Right cardiac atrium (tissue), 5 donors: ENCODE data around the gene LETM1. TPM values are rescaled to one million over a fixed set of nuclear protein-coding genes. Genes with fewer than 3 reads are reported as not detected.

Experiments used
- ATAC-seq, 2 donors: fragments of 200-7000 bp; cut with Tn5 transposase; one replicate each; pipeline versions ENCODE4 v1.8.0 to v1.9.1; 2020; ENCODE audit warnings: moderate library complexity in 2 of 2, mild to moderate bottlenecking in 1 of 2
- DNase-seq, 3 donors: peaks; one replicate each; pipeline ENCODE4 v3.0.0-alpha.2; 2020
- H3K27ac ChIP-seq: one replicate; pipeline ENCODE4 v1.5.1; 2013; ENCODE audit warnings: mild to moderate bottlenecking, low read length, control low read depth, moderate library complexity
- H3K27me3 ChIP-seq: one replicate; pipeline ENCODE4 v1.6.1; 2013; ENCODE audit not compliant: control insufficient read depth, insufficient read depth
- H3K4me1 ChIP-seq: one replicate; pipeline ENCODE4 v1.6.1; 2013; ENCODE audit warnings: low read length; ENCODE audit not compliant: control insufficient read depth, insufficient read depth
- H3K4me3 ChIP-seq: one replicate; pipeline ENCODE4 v1.5.1; 2013; ENCODE audit warnings: low read length, control low read depth
- H3K9me3 ChIP-seq: one replicate; pipeline ENCODE4 v1.6.1; 2013; ENCODE audit warnings: low read length; ENCODE audit not compliant: control insufficient read depth
- WGBS: extraction: QIAGEN DNeasy Blood & Tissue Kit; methylation state at CpG from one replicate; pipeline ENCODE4 v1.1.7; 2013; 5-methylcytosine and 5-hydroxymethylcytosine counted together
- intact Hi-C, 4 donors: fragments of 100-400 bp; cut with DNase I; formaldehyde crosslinking; loops; one replicate each; pipeline versions ENCODE4 v1.11.0 to v1.14.0; 2022 to 2023
- polyA plus RNA-seq: library from polyadenylated mRNA; stranded (reverse); fragments of 200-250 nt; gene quantifications from one replicate; pipeline ENCODE4 v1.2.3, GENCODE V29; 2013
- total RNA-seq, 4 donors: library from RNA; stranded (reverse); fragmentation: NEBNext Ultra II Directional; extraction: Animal tissue kit (Norgen Biotek cat#: 25700); gene quantifications; one replicate each; pipeline ENCODE4 v1.2.1, GENCODE V29; 2021
- donor health status: healthy with polysubstance abuse.
- donor health status: DM: no; HTN: yes; CAD: no.
- donor health status: DM: no; HTN: no; CAD: no.
- donor health status: DM: no; HTN: yes; CAD: no; lungs with severe emphysema.
- donor health status: DM: yes; HTN: yes; CAD: no.

LETM1 gene
- total and polyA plus RNA-seq, 5 donors: 19.3 to 41.7 (median 37.7) TPM

DNA sequence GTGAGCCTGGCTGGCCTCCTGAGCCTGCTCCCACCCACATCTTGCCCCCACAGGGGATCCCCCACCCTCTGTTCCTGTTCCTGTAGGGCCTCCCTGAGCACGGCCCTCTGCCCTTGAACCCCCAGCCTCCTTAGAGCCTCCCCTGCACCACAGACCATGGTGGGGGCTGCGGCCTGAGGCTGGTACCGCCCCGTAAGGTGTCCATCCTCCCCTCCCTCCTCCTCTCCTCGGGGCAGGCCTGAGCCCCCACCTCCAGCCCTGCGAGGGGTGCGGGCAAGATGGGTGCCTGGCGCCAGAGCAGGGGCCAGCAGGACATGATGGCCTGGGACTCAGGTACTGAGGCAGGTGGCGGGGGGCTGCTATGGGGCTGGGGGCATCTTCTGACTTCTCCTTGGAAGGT is 91.3 kb downstream of the LETM1 start:
- 93% methylated on average over 9 of the region's 9 CpGs for WGBS
- H3K4me3 ChIP-seq: no peak overlapping the region
- no peak for DNase-seq
- H3K9me3 ChIP-seq: no peaks in the 10 kb centered on the region
- H3K27ac ChIP-seq: no peak overlapping the region
- H3K27me3 ChIP-seq: no peaks in the 10 kb centered on the region
- intact Hi-C loops: loop anchor here in 1 of 4 donors (5.0 kb wide), 1 partner anchor 133 kb away; no protein-coding TSS in a partner anchor
- H3K4me1 ChIP-seq: peaks cover 2% of the 10 kb centered on the region
- ATAC-seq: no peak

DNA sequence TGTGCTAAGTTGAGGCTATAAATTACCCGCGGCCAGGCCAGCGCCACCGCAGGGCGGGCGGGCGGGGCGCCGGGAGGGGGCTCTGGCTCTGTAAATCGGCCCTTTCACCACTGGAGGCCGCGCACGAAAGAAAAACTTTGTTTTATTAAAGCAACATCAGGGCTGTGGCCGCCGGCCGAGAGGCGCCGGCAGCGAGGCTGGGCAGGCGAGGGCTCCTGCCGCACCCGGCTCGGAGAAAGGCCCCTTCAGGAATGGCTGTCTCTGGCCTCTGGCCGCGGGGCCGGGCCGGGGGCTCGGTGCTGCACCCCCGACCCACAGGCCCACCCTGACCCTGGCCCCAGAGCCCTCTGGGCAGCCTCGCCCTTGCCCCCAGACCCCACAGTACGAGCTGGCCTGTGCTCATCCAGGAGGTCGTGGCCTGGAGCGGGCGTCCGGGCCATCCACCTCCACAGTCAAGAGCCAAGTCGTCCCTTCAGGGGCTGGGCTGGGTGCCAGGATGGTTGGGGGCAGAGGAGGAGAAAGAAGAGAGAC is 92.3 kb downstream of the LETM1 start:
- Histone ChIP-seq H3K27me3 (no peaks in the 10 kb centered on the region), H3K4me3 (peak overlapping the region; percentile 8), H3K9me3 (no peaks in the 10 kb centered on the region), H3K27ac (no peak overlapping the region), H3K4me1 (peaks cover 2% of the 10 kb centered on the region)
- DNase-seq (peak; percentile 60 to 85 (median 79)), ATAC-seq (peak; percentile 31 to 40)
- 13% methylated on average over 36 of the region's 36 CpGs for WGBS
- intact Hi-C loops: loop anchor here in 1 of 4 donors (5.0 kb wide), 1 partner anchor 134 kb away; no protein-coding TSS in a partner anchor

DNA sequence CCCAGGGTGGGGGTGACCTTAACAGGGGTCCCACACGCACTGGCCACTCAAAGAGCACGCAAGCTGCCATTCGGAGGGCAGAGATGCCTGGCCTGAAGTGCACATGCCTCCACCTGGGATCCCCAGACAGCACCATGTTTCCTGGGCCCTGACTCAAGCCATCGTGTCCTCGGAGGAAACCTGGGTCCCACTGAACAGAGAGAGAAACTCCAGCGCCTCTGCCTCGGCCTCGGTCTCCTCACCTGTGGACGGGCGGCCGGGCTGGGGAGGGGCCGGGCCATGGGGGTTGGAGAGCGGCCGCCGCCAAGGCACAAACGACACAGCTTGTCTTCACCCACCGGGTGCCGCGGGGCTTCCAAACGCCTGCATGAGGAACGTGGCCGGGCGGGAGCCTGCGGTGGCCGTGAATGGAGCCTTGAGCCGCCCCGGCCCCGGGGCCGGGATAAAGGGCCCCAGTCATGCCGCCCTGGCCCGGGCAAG is 92.8 kb downstream of the LETM1 start:
- Histone ChIP-seq H3K4me1 (peaks cover 2% of the 10 kb centered on the region), H3K27ac (no peak overlapping the region), H3K4me3 (peak overlapping the region; percentile 8), H3K27me3 (no peaks in the 10 kb centered on the region), H3K9me3 (no peaks in the 10 kb centered on the region)
- intact Hi-C loops: loop anchor here in 1 of 4 donors (5.0 kb wide), 1 partner anchor 134 kb away; no protein-coding TSS in a partner anchor
- ATAC-seq: no peak
- 29% methylated on average over 31 of the region's 31 CpGs for WGBS
- no peak for DNase-seq

DNA sequence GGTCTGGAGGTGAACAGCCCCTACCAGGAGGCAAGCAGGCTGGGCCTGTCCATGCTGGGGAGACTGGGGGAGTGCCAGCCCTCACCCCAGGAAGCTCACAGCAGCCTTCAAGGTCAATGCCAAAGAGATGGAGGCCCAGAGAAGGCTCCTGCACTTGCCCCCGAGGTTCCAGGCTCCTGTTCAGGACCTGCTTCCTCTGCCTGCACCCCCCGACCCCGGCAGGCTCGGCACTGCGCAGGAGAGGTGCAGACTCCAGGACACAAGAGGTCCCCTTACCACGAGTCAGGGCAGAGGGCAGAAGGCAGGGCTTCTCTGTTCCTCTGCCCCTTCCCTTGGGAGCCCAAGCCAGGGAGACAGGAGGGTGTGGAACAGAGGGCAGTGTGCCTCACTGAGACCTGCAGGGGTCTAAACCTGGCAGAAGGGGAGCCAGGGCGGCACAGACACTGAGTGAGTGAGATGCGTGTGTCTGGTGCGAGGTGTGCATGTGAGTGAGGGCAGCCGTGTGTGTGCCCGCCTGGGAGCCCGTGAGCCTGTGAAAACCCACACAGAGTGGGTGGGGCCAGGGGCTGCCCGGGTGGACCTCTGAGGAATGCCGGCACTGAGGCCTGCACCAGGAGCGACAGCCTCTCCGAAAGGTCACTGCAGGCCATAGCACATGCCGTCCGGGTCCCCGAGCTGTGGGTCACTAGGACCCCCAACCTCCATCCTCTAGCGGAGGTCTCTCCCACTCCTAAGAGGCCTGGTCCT is 93.5 kb downstream of the LETM1 start:
- Histone ChIP-seq H3K9me3 (no peaks in the 10 kb centered on the region), H3K27ac (no peak overlapping the region), H3K4me3 (no peak overlapping the region), H3K4me1 (peaks cover 2% of the 10 kb centered on the region), H3K27me3 (no peaks in the 10 kb centered on the region)
- 87% methylated on average over 20 of the region's 20 CpGs for WGBS
- no peak for DNase-seq
- intact Hi-C loops: loop anchor here in 1 of 4 donors (5.0 kb wide), 1 partner anchor 135 kb away; no protein-coding TSS in a partner anchor
- ATAC-seq: no peak

Other genes with a start within 250 kb of the LETM1 start
- 1 to 10 TPM; 1.1 to 1.6 (median 1.1) TPM for gene FAM53A, start 171.8 kb downstream of the LETM1 start, total RNA-seq
- gene FAM53A, start 171.8 kb downstream of the LETM1 start, polyA plus RNA-seq: 1.4 TPM
- gene SLBP, start 143.8 kb downstream of the LETM1 start, total RNA-seq: 10 to 100 TPM; 13.4 to 16.1 (median 14.8) TPM
- 12.2 TPM for gene SLBP, start 143.8 kb downstream of the LETM1 start, polyA plus RNA-seq
- 10 to 100 TPM; 43.0 to 59.2 (median 48.0) TPM for gene TMEM129, start 134.8 kb downstream of the LETM1 start, total RNA-seq
- 59.1 TPM for gene TMEM129, start 134.8 kb downstream of the LETM1 start, polyA plus RNA-seq
- gene TACC3, start 134.6 kb downstream of the LETM1 start, total RNA-seq: 10 to 100 TPM in 1 of 4 donors, 1 to 10 TPM in 3; 4.1 to 10.8 (median 6.5) TPM
- 6.3 TPM for gene TACC3, start 134.6 kb downstream of the LETM1 start, polyA plus RNA-seq
- 10 to 100 TPM in 1 of 4 donors, 1 to 10 TPM in 3; 6.4 to 17.5 (median 8.8) TPM for gene FGFR3, start 62.9 kb downstream of the LETM1 start, total RNA-seq
- 4.5 TPM for gene FGFR3, start 62.9 kb downstream of the LETM1 start, polyA plus RNA-seq
- 10 to 100 TPM; 44.4 to 52.0 (median 46.6) TPM for gene NSD2, start 15.2 kb upstream of the LETM1 start, total RNA-seq
- gene NSD2, start 15.2 kb upstream of the LETM1 start, polyA plus RNA-seq: 10.8 TPM
- gene NELFA, start 152.8 kb upstream of the LETM1 start, total RNA-seq: 10 to 100 TPM; 11.9 to 14.9 (median 13.6) TPM
- gene NELFA, start 152.8 kb upstream of the LETM1 start, polyA plus RNA-seq: 11.2 TPM
- 1 to 10 TPM; 2.9 to 5.2 (median 3.6) TPM for gene NAT8L, start 203.2 kb upstream of the LETM1 start, total RNA-seq
- 2.8 TPM for gene NAT8L, start 203.2 kb upstream of the LETM1 start, polyA plus RNA-seq